ENCODE data around the gene IL1RAP. TPM values are rescaled to one million over a fixed set of nuclear protein-coding genes. Genes with fewer than 3 reads are reported as not detected.

IL1RAP gene
- polyA plus RNA-seq, 1 donor: 9.7 TPM

GRCh38 chr3:190575437-190576185 is 61.7 kb downstream of the IL1RAP start:
- no peak overlapping the region for H3K4me3 ChIP-seq (ENCODE audit: low read length)
- H3K9me3 ChIP-seq (ENCODE audit: control insufficient read depth, low read depth, low read length): no peaks in the 10 kb centered on the region
- WGBS (ENCODE audit: insufficient coverage, low lambda C conversion rate): 88% methylated on average over 4 of the region's 7 CpGs
- no peaks in the 10 kb centered on the region for H3K4me1 ChIP-seq (ENCODE audit: control insufficient read depth, insufficient read depth, low read length)
- no peaks in the 10 kb centered on the region for H3K36me3 ChIP-seq (ENCODE audit: control insufficient read depth, insufficient read depth, low read length)
- no peak for DNase-seq
- no peak overlapping the region for H3K27ac ChIP-seq (ENCODE audit: low read length)
- H3K27me3 ChIP-seq (ENCODE audit: control insufficient read depth, insufficient read depth, low read length): no peaks in the 10 kb centered on the region

GRCh38 chr3:190577225-190577624 is 63.3 kb downstream of the IL1RAP start:
- Histone ChIP-seq H3K36me3 (ENCODE audit: control insufficient read depth, insufficient read depth, low read length) (no peaks in the 10 kb centered on the region), H3K4me1 (ENCODE audit: control insufficient read depth, insufficient read depth, low read length) (no peaks in the 10 kb centered on the region), H3K27ac (ENCODE audit: low read length) (no peak overlapping the region), H3K27me3 (ENCODE audit: control insufficient read depth, insufficient read depth, low read length) (no peaks in the 10 kb centered on the region), H3K9me3 (ENCODE audit: control insufficient read depth, low read depth, low read length) (no peaks in the 10 kb centered on the region), H3K4me3 (ENCODE audit: low read length) (no peak overlapping the region)
- WGBS (ENCODE audit: insufficient coverage, low lambda C conversion rate): 100% methylated on average over 1 of the region's 4 CpGs
- no peak for DNase-seq

GRCh38 chr3:190579514-190580137 is 65.7 kb downstream of the IL1RAP start:
- 67% methylated on average over 1 of the region's 3 CpGs for WGBS (ENCODE audit: insufficient coverage, low lambda C conversion rate)
- H3K27me3 ChIP-seq (ENCODE audit: control insufficient read depth, insufficient read depth, low read length): no peaks in the 10 kb centered on the region
- no peaks in the 10 kb centered on the region for H3K4me1 ChIP-seq (ENCODE audit: control insufficient read depth, insufficient read depth, low read length)

GRCh38 chr3:190580417-190580816 is 66.5 kb downstream of the IL1RAP start:
- Histone ChIP-seq H3K4me3 (ENCODE audit: low read length) (no peak overlapping the region), H3K4me1 (ENCODE audit: control insufficient read depth, insufficient read depth, low read length) (no peaks in the 10 kb centered on the region), H3K27me3 (ENCODE audit: control insufficient read depth, insufficient read depth, low read length) (no peaks in the 10 kb centered on the region), H3K9me3 (ENCODE audit: control insufficient read depth, low read depth, low read length) (no peaks in the 10 kb centered on the region), H3K36me3 (ENCODE audit: control insufficient read depth, insufficient read depth, low read length) (no peaks in the 10 kb centered on the region), H3K27ac (ENCODE audit: low read length) (no peak overlapping the region)
- no CpG with 5 or more reads among the region's 2 CpGs for WGBS (ENCODE audit: insufficient coverage, low lambda C conversion rate)
- DNase-seq: peak in 1 of 2 donors; percentile 27

More at GRCh38 chr3:190579514-190580137, 65.7 kb downstream of the IL1RAP start:
- no peak for DNase-seq
- no peaks in the 10 kb centered on the region for H3K9me3 ChIP-seq (ENCODE audit: control insufficient read depth, low read depth, low read length)
- H3K4me3 ChIP-seq (ENCODE audit: low read length): no peak overlapping the region
- no peak overlapping the region for H3K27ac ChIP-seq (ENCODE audit: low read length)
- H3K36me3 ChIP-seq (ENCODE audit: control insufficient read depth, insufficient read depth, low read length): no peaks in the 10 kb centered on the region

- Histone ChIP-seq H3K36me3 (ENCODE audit: control insufficient read depth, insufficient read depth, low read length) (no peaks in the 10 kb centered on the region), H3K4me1 (ENCODE audit: control insufficient read depth, insufficient read depth, low read length) (no peaks in the 10 kb centered on the region), H3K9me3 (ENCODE audit: control insufficient read depth, low read depth, low read length) (no peaks in the 10 kb centered on the region), H3K27me3 (ENCODE audit: control insufficient read depth, insufficient read depth, low read length) (no peaks in the 10 kb centered on the region), H3K4me3 (ENCODE audit: low read length) (no peak overlapping the region), H3K27ac (ENCODE audit: low read length) (no peak overlapping the region)
- DNase-seq: no peak
- no CpG with 5 or more reads among the region's 5 CpGs for WGBS (ENCODE audit: insufficient coverage, low lambda C conversion rate)
These were observed 67.2 kb downstream of the IL1RAP start for GRCh38 chr3:190581041-190581541.

- Histone ChIP-seq H3K9me3 (ENCODE audit: control insufficient read depth, low read depth, low read length) (no peaks in the 10 kb centered on the region), H3K4me3 (ENCODE audit: low read length) (no peak overlapping the region), H3K36me3 (ENCODE audit: control insufficient read depth, insufficient read depth, low read length) (no peaks in the 10 kb centered on the region), H3K27ac (ENCODE audit: low read length) (no peak overlapping the region), H3K27me3 (ENCODE audit: control insufficient read depth, insufficient read depth, low read length) (no peaks in the 10 kb centered on the region), H3K4me1 (ENCODE audit: control insufficient read depth, insufficient read depth, low read length) (no peaks in the 10 kb centered on the region)
- WGBS (ENCODE audit: insufficient coverage, low lambda C conversion rate): 100% methylated on average over 2 of the region's 2 CpGs
- no peak for DNase-seq
These were observed 68.8 kb downstream of the IL1RAP start for GRCh38 chr3:190582667-190583066.

GRCh38 chr3:190585805-190586630 is 72.1 kb downstream of the IL1RAP start:
- Histone ChIP-seq H3K9me3 (ENCODE audit: control insufficient read depth, low read depth, low read length) (no peaks in the 10 kb centered on the region), H3K27me3 (ENCODE audit: control insufficient read depth, insufficient read depth, low read length) (no peaks in the 10 kb centered on the region), H3K36me3 (ENCODE audit: control insufficient read depth, insufficient read depth, low read length) (no peaks in the 10 kb centered on the region), H3K4me3 (ENCODE audit: low read length) (no peak overlapping the region), H3K27ac (ENCODE audit: low read length) (no peak overlapping the region), H3K4me1 (ENCODE audit: control insufficient read depth, insufficient read depth, low read length) (no peaks in the 10 kb centered on the region)
- WGBS (ENCODE audit: insufficient coverage, low lambda C conversion rate): 57% methylated on average over 2 of the region's 6 CpGs
- DNase-seq: peak; percentile 7 to 39

GRCh38 chr3:190586631-190587011 is 72.7 kb downstream of the IL1RAP start:
- no CpG with 5 or more reads among the region's 4 CpGs for WGBS (ENCODE audit: insufficient coverage, low lambda C conversion rate)
- no peak for DNase-seq
- H3K9me3 ChIP-seq (ENCODE audit: control insufficient read depth, low read depth, low read length): no peaks in the 10 kb centered on the region
- no peak overlapping the region for H3K4me3 ChIP-seq (ENCODE audit: low read length)
- no peaks in the 10 kb centered on the region for H3K4me1 ChIP-seq (ENCODE audit: control insufficient read depth, insufficient read depth, low read length)
- H3K36me3 ChIP-seq (ENCODE audit: control insufficient read depth, insufficient read depth, low read length): no peaks in the 10 kb centered on the region
- H3K27me3 ChIP-seq (ENCODE audit: control insufficient read depth, insufficient read depth, low read length): no peaks in the 10 kb centered on the region
- no peak overlapping the region for H3K27ac ChIP-seq (ENCODE audit: low read length)

- Histone ChIP-seq H3K27me3 (ENCODE audit: control insufficient read depth, insufficient read depth, low read length) (no peaks in the 10 kb centered on the region), H3K4me3 (ENCODE audit: low read length) (no peak overlapping the region), H3K9me3 (ENCODE audit: control insufficient read depth, low read depth, low read length) (no peaks in the 10 kb centered on the region), H3K4me1 (ENCODE audit: control insufficient read depth, insufficient read depth, low read length) (no peaks in the 10 kb centered on the region), H3K36me3 (ENCODE audit: control insufficient read depth, insufficient read depth, low read length) (no peaks in the 10 kb centered on the region), H3K27ac (ENCODE audit: low read length) (no peak overlapping the region)
- no CpG with 5 or more reads among the region's 2 CpGs for WGBS (ENCODE audit: insufficient coverage, low lambda C conversion rate)
- no peak for DNase-seq
These were observed 74.7 kb downstream of the IL1RAP start for GRCh38 chr3:190588570-190588969.

- Histone ChIP-seq H3K36me3 (ENCODE audit: control insufficient read depth, insufficient read depth, low read length) (no peaks in the 10 kb centered on the region), H3K9me3 (ENCODE audit: control insufficient read depth, low read depth, low read length) (no peaks in the 10 kb centered on the region), H3K4me3 (ENCODE audit: low read length) (no peak overlapping the region), H3K27ac (ENCODE audit: low read length) (no peak overlapping the region), H3K4me1 (ENCODE audit: control insufficient read depth, insufficient read depth, low read length) (no peaks in the 10 kb centered on the region), H3K27me3 (ENCODE audit: control insufficient read depth, insufficient read depth, low read length) (no peaks in the 10 kb centered on the region)
- DNase-seq: no peak
- 94% methylated on average over 3 of the region's 7 CpGs for WGBS (ENCODE audit: insufficient coverage, low lambda C conversion rate)
These were observed 75.4 kb downstream of the IL1RAP start for GRCh38 chr3:190589326-190589725.

Measured in large intestine (tissue), 3 donors.